Stimulated activated CD4-positive, alpha-beta T cell treated with anti-CD3 and anti-CD28 coated beads, Interleukin-1b, Interleukin-23, amount 100 ng/mL, for 1 hour (primary cell): ENCODE measurements around the gene KRI1.

Experiments used
- DNase-seq, 2 donors: peaks; one replicate each; pipeline ENCODE4 v3.0.0-alpha.2; 2020; ENCODE audit warnings: low read depth in 2 of 2

KRI1 gene

GRCh38 chr19:10565567-10566407 lies at the start of gene KRI1:
Gene KRI1, minus strand, starts transcription at chr19:10566010. Its CDS starts 11 bp downstream, at chr19:10565999.
- peak; percentile 96 to 99 for DNase-seq

- DNase-seq = no peak
Measured at GRCh38 chr19:10612499-10613119, 46.8 kb upstream of the KRI1 start.

- no peak for DNase-seq
Measured at GRCh38 chr19:10611907-10612306, 46.1 kb upstream of the KRI1 start.

GRCh38 chr19:10604460-10604980 lies 38.7 kb upstream of the KRI1 start:
- no peak for DNase-seq

GRCh38 chr19:10603873-10604459 lies 38.2 kb upstream of the KRI1 start:
- no peak for DNase-seq

- peak; percentile 43 to 77 for DNase-seq
Measured at GRCh38 chr19:10603084-10603872, 37.5 kb upstream of the KRI1 start.

- peak; percentile 82 to 86 for DNase-seq
Measured at GRCh38 chr19:10602330-10603083, 36.7 kb upstream of the KRI1 start.

- DNase-seq = no peak
Measured at GRCh38 chr19:10601999-10602329, 36.2 kb upstream of the KRI1 start.

GRCh38 chr19:10600149-10600548 lies 34.3 kb upstream of the KRI1 start:
- DNase-seq = no peak

GRCh38 chr19:10593820-10594637 lies 28.2 kb upstream of the KRI1 start:
- DNase-seq = no peak

GRCh38 chr19:10593148-10593547 lies 27.3 kb upstream of the KRI1 start:
- DNase-seq = no peak

- DNase-seq = no peak
Measured at GRCh38 chr19:10587839-10588150, 22.0 kb upstream of the KRI1 start.

GRCh38 chr19:10587022-10587838 lies 21.4 kb upstream of the KRI1 start, which contains the start of gene AP1M2:
Gene AP1M2, minus strand, starts transcription at chr19:10587312. Its CDS starts 81 bp downstream, at chr19:10587231.
- no peak for DNase-seq

- DNase-seq = no peak
Measured at GRCh38 chr19:10586396-10586795, 20.6 kb upstream of the KRI1 start.

GRCh38 chr19:10583036-10583776 lies 17.4 kb upstream of the KRI1 start:
- DNase-seq = no peak

- no peak for DNase-seq
Measured at GRCh38 chr19:10582091-10582490, 16.3 kb upstream of the KRI1 start.

GRCh38 chr19:10580979-10581631 lies 15.3 kb upstream of the KRI1 start:
- peak; percentile 72 to 89 for DNase-seq

- no peak for DNase-seq
Measured at GRCh38 chr19:10577951-10578350, 12.1 kb upstream of the KRI1 start.
